ENCODE results near the gene LHX3.
A peak's percentile ranks its signal among the peaks of the same experiment; 100 is the strongest.

The LHX3 gene

GRCh38 chr9:136174779-136175615 lies 29.9 kb downstream of the LHX3 start:
- no peak for DNase-seq

GRCh38 chr9:136173648-136174290 lies 31.2 kb downstream of the LHX3 start:
- no peak for DNase-seq

GRCh38 chr9:136172412-136173079 lies 32.4 kb downstream of the LHX3 start:
- no peak for DNase-seq

GRCh38 chr9:136171801-136172411 lies 33.0 kb downstream of the LHX3 start:
- no peak for DNase-seq

- no peak for DNase-seq
Observed at GRCh38 chr9:136171009-136171800, 33.7 kb downstream of the LHX3 start.

- DNase-seq: peak; percentile 36
Observed at GRCh38 chr9:136170006-136170901, 34.7 kb downstream of the LHX3 start.

GRCh38 chr9:136169495-136169894 lies 35.4 kb downstream of the LHX3 start:
- no peak for DNase-seq

- no peak for DNase-seq
Observed at GRCh38 chr9:136163248-136163850, 41.6 kb downstream of the LHX3 start.

GRCh38 chr9:136160995-136161610 lies 43.8 kb downstream of the LHX3 start:
- no peak for DNase-seq

GRCh38 chr9:136160381-136160841 lies 44.5 kb downstream of the LHX3 start:
- no peak for DNase-seq

- DNase-seq: no peak
Observed at GRCh38 chr9:136159851-136160250, 45.1 kb downstream of the LHX3 start.

GRCh38 chr9:136157477-136158265 lies 47.3 kb downstream of the LHX3 start:
- DNase-seq: no peak

GRCh38 chr9:136156209-136157120 lies 48.5 kb downstream of the LHX3 start:
- DNase-seq: no peak

- no peak for DNase-seq
Observed at GRCh38 chr9:136155576-136155975, 49.4 kb downstream of the LHX3 start.

- no peak for DNase-seq
Observed at GRCh38 chr9:136154943-136155342, 50.0 kb downstream of the LHX3 start.

GRCh38 chr9:136153381-136154065 lies 51.4 kb downstream of the LHX3 start:
- no peak for DNase-seq

- DNase-seq: no peak
Observed at GRCh38 chr9:136152931-136153330, 52.0 kb downstream of the LHX3 start.

GRCh38 chr9:136152543-136152866 lies 52.4 kb downstream of the LHX3 start:
- no peak for DNase-seq
